H9 (cell line): Measurements from ENCODE around the gene WBP1. TPM values are rescaled to one million over a fixed set of nuclear protein-coding genes. Genes with fewer than 3 reads are reported as not detected.

ENCODE experiments used
- DNase-seq: peaks from one replicate; pipeline ENCODE4 v3.0.0-alpha.2; 2017
- H2AFZ ChIP-seq: one replicate; pipeline ENCODE4 v1.6.1; 2013; ENCODE audit warnings: mild to moderate bottlenecking, low read length, control low read depth, moderate library complexity
- H2AK5ac ChIP-seq: 2 replicates; pipeline ENCODE4 v1.6.1; 2013; ENCODE audit warnings: low read length, control low read depth, mixed read lengths; ENCODE audit not compliant: insufficient read length
- H2BK120ac ChIP-seq: one replicate; pipeline ENCODE4 v1.6.1; 2013; ENCODE audit warnings: low read depth, mild to moderate bottlenecking, low read length, control low read depth, inconsistent platforms; ENCODE audit not compliant: poor library complexity, severe bottlenecking
- H2BK12ac ChIP-seq: 2 replicates; pipeline ENCODE4 v1.6.1; 2013; ENCODE audit warnings: low read length, control low read depth, mixed read lengths, low read depth; ENCODE audit not compliant: insufficient read length
- H2BK15ac ChIP-seq: 2 replicates; pipeline ENCODE4 v1.6.1; 2013; ENCODE audit warnings: low read depth, low read length, control low read depth
- H2BK20ac ChIP-seq: one replicate; pipeline ENCODE4 v1.6.1; 2013; ENCODE audit warnings: low read depth, mild to moderate bottlenecking, low read length, control low read depth, inconsistent platforms; ENCODE audit not compliant: poor library complexity, severe bottlenecking
- H2BK5ac ChIP-seq: 2 replicates; pipeline ENCODE4 v1.6.1; 2013; ENCODE audit warnings: low read length, control low read depth, mixed read lengths; ENCODE audit not compliant: insufficient read length
- H3K14ac ChIP-seq: 2 replicates; pipeline ENCODE4 v1.6.1; 2013; ENCODE audit warnings: low read length, control low read depth; ENCODE audit not compliant: insufficient read depth
- H3K18ac ChIP-seq: 2 replicates; pipeline ENCODE4 v1.6.1; 2013; ENCODE audit warnings: low read depth, mild to moderate bottlenecking, mixed read lengths, low read length, control low read depth; ENCODE audit not compliant: insufficient read length
- H3K23ac ChIP-seq: 2 replicates; pipeline ENCODE4 v1.6.1; 2013; ENCODE audit warnings: low read length, control low read depth, mixed read lengths, low read depth; ENCODE audit not compliant: insufficient read length
- H3K23me2 ChIP-seq: 2 replicates; pipeline ENCODE4 v1.6.1; 2013; ENCODE audit warnings: low read depth, mild to moderate bottlenecking, mixed read lengths, low read length, control low read depth; ENCODE audit not compliant: insufficient read length, poor library complexity, severe bottlenecking
- H3K27ac ChIP-seq: 2 replicates; pipeline ENCODE4 v1.5.1; 2013; ENCODE audit warnings: low read length, control low read depth, mixed read lengths, low read depth; ENCODE audit not compliant: insufficient read length
- H3K27me3 ChIP-seq: 2 replicates; pipeline ENCODE4 v1.6.1; 2013; ENCODE audit warnings: low read length, control low read depth, inconsistent platforms; ENCODE audit not compliant: insufficient read depth
- H3K4ac ChIP-seq: 2 replicates; pipeline ENCODE4 v1.6.1; 2013; ENCODE audit warnings: low read depth, mild to moderate bottlenecking, control low read depth, inconsistent platforms, low read length, moderate library complexity
- H3K4me1 ChIP-seq: 2 replicates; pipeline ENCODE4 v1.6.1; 2013; ENCODE audit warnings: low read length, control low read depth, inconsistent platforms; ENCODE audit not compliant: insufficient read depth
- H3K4me2 ChIP-seq: 2 replicates; pipeline ENCODE4 v1.6.1; 2013; ENCODE audit warnings: low read length, control low read depth, mixed read lengths; ENCODE audit not compliant: insufficient read length, insufficient read depth
- H3K56ac ChIP-seq: 2 replicates; pipeline ENCODE4 v1.6.1; 2013; ENCODE audit warnings: low read depth, mild to moderate bottlenecking, mixed read lengths, low read length, control low read depth; ENCODE audit not compliant: insufficient read length
- H3K79me1 ChIP-seq: 2 replicates; pipeline ENCODE4 v1.6.1; 2013; ENCODE audit warnings: low read depth, mild to moderate bottlenecking, moderate library complexity, low read length, control low read depth, inconsistent platforms; ENCODE audit not compliant: insufficient read depth, poor library complexity, severe bottlenecking
- H3K79me2 ChIP-seq: 2 replicates; pipeline ENCODE4 v1.6.1; 2013; ENCODE audit warnings: low read length, control low read depth, inconsistent platforms; ENCODE audit not compliant: insufficient read depth
- H3K9ac ChIP-seq: 2 replicates; pipeline ENCODE4 v1.6.1; 2013; ENCODE audit warnings: low read length, control low read depth, mixed read lengths; ENCODE audit not compliant: insufficient read length; ENCODE audit errors: extremely low read depth
- H3K9me3 ChIP-seq: one replicate; pipeline ENCODE4 v1.6.1; 2013; ENCODE audit warnings: low read depth, low read length, inconsistent platforms; ENCODE audit not compliant: control insufficient read depth
- H3T11ph ChIP-seq: one replicate; pipeline ENCODE4 v1.6.1; 2013; ENCODE audit warnings: mild to moderate bottlenecking, low read length, control low read depth, inconsistent platforms
- H4K20me1 ChIP-seq: one replicate; pipeline ENCODE4 v1.6.1; 2013; ENCODE audit not compliant: control insufficient read depth, insufficient read length, insufficient read depth
- H4K5ac ChIP-seq: 2 replicates; pipeline ENCODE4 v1.6.1; 2013; ENCODE audit warnings: low read depth, mild to moderate bottlenecking, mixed read lengths, low read length, control low read depth; ENCODE audit not compliant: insufficient read length
- H4K8ac ChIP-seq: replicated peaks from 2 replicates; pipeline ENCODE4 v1.6.1; 2013; ENCODE audit warnings: low read length, control low read depth, mixed read lengths, low read depth; ENCODE audit not compliant: insufficient read length
- H4K91ac ChIP-seq: 2 replicates; pipeline ENCODE4 v1.6.1; 2013; ENCODE audit warnings: low read depth, mild to moderate bottlenecking, moderate library complexity, mixed read lengths, low read length, control low read depth; ENCODE audit not compliant: insufficient read length
- H3K27ac Mint-ChIP-seq, 3 experiments: 2 replicates in 2 of 3; 3 replicates in 1 of 3; pipeline ENCODE4 v1.8.0; 2020 to 2021; ENCODE audit warnings: mixed read lengths in 3 of 3, mild to moderate bottlenecking in 1 of 3, moderate library complexity in 1 of 3
- H3K27me3 Mint-ChIP-seq: 2 replicates; pipeline ENCODE4 v1.8.0; 2021; ENCODE audit warnings: low read depth, mild to moderate bottlenecking, moderate library complexity, mixed read lengths
- H3K36me3 Mint-ChIP-seq, 3 experiments: 2 replicates in 2 of 3; 3 replicates in 1 of 3; pipeline ENCODE4 v1.8.0; 2020 to 2021; ENCODE audit warnings: low read depth in 3 of 3, mixed read lengths in 3 of 3; ENCODE audit not compliant: insufficient read depth in 1 of 3
- H3K4me1 Mint-ChIP-seq, 2 experiments: 2 replicates each; pipeline ENCODE4 v1.8.0; 2020; ENCODE audit warnings: mixed read lengths in 2 of 2
- H3K4me3 Mint-ChIP-seq, 2 experiments: 2 replicates in 1 of 2; 3 replicates in 1 of 2; pipeline ENCODE4 v1.8.0; 2020 to 2021; ENCODE audit warnings: mild to moderate bottlenecking in 2 of 2, mixed read lengths in 2 of 2, moderate library complexity in 1 of 2
- H3K9me3 Mint-ChIP-seq, 2 experiments: 2 replicates in 1 of 2; 3 replicates in 1 of 2; pipeline ENCODE4 v1.8.0; 2020; ENCODE audit warnings: mild to moderate bottlenecking in 2 of 2, mixed read lengths in 2 of 2, moderate library complexity in 1 of 2
- WGBS: extraction: QIAGEN DNeasy Blood & Tissue Kit; methylation state at CpG from one replicate; pipeline ENCODE4 v1.1.7; 2013; ENCODE audit warnings: missing lambda C conversion rate, low lambda C conversion rate, mixed read lengths; ENCODE audit not compliant: insufficient read length; ENCODE audit errors: extremely low coverage; 5-methylcytosine and 5-hydroxymethylcytosine counted together
- total RNA-seq: library from RNA; stranded (reverse); gene quantifications from 2 replicates; pipeline ENCODE4 v1.2.1, GENCODE V29; 2021
- TF ChIP-seq, protein P1 (sequence below): fragments of 200-600 bp; sonication (generic); conservative IDR thresholded peaks from 3 replicates; pipeline ENCODE4 v1.8.0; 2021; ENCODE audit warnings: antibody characterized with exemption, mild to moderate bottlenecking

The WBP1 gene
- total RNA-seq, 1 experiment from 2014 or later = 82.1 TPM

DNA sequence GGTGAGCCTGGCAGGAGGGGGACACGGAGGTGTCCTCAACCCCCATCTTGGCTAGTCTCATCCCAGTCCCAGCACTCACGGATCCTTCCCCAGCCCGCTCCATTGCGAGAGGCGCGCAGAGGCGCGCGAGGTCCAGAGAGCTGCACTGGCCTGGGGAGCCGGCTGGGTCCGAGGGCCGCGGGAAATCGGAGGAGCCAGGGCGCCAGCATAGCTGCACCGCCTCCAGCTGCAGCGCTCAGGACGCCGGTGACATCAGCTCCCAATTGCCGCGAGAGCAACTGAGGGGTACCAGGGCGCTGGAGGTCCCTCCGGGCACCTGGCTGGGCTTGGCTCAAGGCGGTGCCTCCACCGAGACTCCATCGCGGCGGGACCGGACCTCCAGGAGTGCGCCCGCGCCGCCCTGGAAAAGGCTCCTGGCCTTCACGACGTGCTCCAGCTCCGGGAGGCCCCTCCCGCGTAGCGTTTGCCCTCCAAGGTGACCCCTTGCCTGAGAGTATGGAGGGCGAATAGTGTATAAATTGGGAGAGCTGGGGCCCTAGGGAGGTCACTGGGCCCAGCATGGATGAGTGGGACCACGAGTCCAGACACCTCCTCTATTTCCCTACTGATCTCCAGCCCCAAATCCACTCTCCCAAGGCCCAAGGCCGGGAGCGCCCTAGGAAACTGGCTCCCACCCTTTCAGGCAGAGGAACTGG lies 22.0 kb upstream of the WBP1 start:
- Histone ChIP-seq H3K4ac (no peak overlapping the region), H3K23me2 (peaks cover 11% of the 10 kb centered on the region), H3K18ac (no peak overlapping the region), H3K14ac (no peak overlapping the region), H4K91ac (no peak overlapping the region), H2BK15ac (no peak overlapping the region), H4K8ac (no peak overlapping the region), H2BK5ac (no peak overlapping the region), H2BK12ac (no peak overlapping the region), H3K9me3 (no peaks in the 10 kb centered on the region), H3K79me1 (peaks cover 7% of the 10 kb centered on the region), H3T11ph (no peak overlapping the region), H4K5ac (no peak overlapping the region), H2BK20ac (no peak overlapping the region), H4K20me1 (no peaks in the 10 kb centered on the region), H2BK120ac (no peak overlapping the region), H3K27me3 (no peaks in the 10 kb centered on the region), H3K23ac (no peak overlapping the region), H3K79me2 (peaks cover 21% of the 10 kb centered on the region; the same call in 1 of the 2 replicates), H3K27ac (no peak overlapping the region), H3K4me1 (peaks cover 3% of the 10 kb centered on the region; the same call in 1 of the 2 replicates), H2AFZ (no peak overlapping the region), H3K4me2 (no peak overlapping the region), H2AK5ac (no peak overlapping the region), H3K56ac (no peak overlapping the region), H3K9ac (no peak overlapping the region)
- peak overlapping the region in 2 of 3 experiments; percentile 72 to 86; a peak in 2 of 7 replicates for H3K27ac Mint-ChIP-seq
- H3K4me3 Mint-ChIP-seq = no peak overlapping the region
- H3K27me3 Mint-ChIP-seq = no peaks in the 10 kb centered on the region; the same call in 1 of the 2 replicates
- peak; percentile 46 for DNase-seq
- H3K36me3 Mint-ChIP-seq = peaks cover 20 to 54% (median 40%) of the 10 kb centered on the region in 3 experiments
- TF ChIP-seq, protein P1, sequence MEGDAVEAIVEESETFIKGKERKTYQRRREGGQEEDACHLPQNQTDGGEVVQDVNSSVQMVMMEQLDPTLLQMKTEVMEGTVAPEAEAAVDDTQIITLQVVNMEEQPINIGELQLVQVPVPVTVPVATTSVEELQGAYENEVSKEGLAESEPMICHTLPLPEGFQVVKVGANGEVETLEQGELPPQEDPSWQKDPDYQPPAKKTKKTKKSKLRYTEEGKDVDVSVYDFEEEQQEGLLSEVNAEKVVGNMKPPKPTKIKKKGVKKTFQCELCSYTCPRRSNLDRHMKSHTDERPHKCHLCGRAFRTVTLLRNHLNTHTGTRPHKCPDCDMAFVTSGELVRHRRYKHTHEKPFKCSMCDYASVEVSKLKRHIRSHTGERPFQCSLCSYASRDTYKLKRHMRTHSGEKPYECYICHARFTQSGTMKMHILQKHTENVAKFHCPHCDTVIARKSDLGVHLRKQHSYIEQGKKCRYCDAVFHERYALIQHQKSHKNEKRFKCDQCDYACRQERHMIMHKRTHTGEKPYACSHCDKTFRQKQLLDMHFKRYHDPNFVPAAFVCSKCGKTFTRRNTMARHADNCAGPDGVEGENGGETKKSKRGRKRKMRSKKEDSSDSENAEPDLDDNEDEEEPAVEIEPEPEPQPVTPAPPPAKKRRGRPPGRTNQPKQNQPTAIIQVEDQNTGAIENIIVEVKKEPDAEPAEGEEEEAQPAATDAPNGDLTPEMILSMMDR = no peak
- H3K9me3 Mint-ChIP-seq = no peaks in the 10 kb centered on the region
- WGBS = no CpG with 5 or more reads among the region's 43 CpGs
- H3K4me1 Mint-ChIP-seq = peaks cover 31 to 40% of the 10 kb centered on the region in 2 experiments
